ENCODE measurements around the gene ZNF322. TPM values are rescaled to one million over a fixed set of nuclear protein-coding genes. Genes with fewer than 3 reads are reported as not detected.

The ZNF322 gene
- total RNA-seq, 2 donors from 2014 or later, result 3.1 to 4.4 TPM

GRCh38 chr6:26593278-26594130, 66.0 kb downstream of the ZNF322 start:
- H3K27me3 Mint-ChIP-seq, result peaks cover 38% of the 10 kb centered on the region
- H3K4me3 Mint-ChIP-seq, result no peak overlapping the region
- DNase-seq (no peak), ATAC-seq (no peak)
- H3K36me3 Mint-ChIP-seq (ENCODE audit: low read depth), result peaks cover 2% of the 10 kb centered on the region
- H3K27ac Mint-ChIP-seq, result no peak overlapping the region
- peaks cover 8% of the 10 kb centered on the region for H3K4me1 Mint-ChIP-seq
- no peaks in the 10 kb centered on the region for H3K9me3 ChIP-seq (ENCODE audit: control insufficient read depth, low read length, poor library complexity, severe bottlenecking)

GRCh38 chr6:26592649-26593048, 66.9 kb downstream of the ZNF322 start:
- Mint-ChIP-seq H3K27ac (no peak overlapping the region), H3K4me3 (no peak overlapping the region), H3K27me3 (peaks cover 38% of the 10 kb centered on the region), H3K4me1 (peaks cover 3% of the 10 kb centered on the region), H3K36me3 (ENCODE audit: low read depth) (no peaks in the 10 kb centered on the region)
- H3K9me3 ChIP-seq (ENCODE audit: control insufficient read depth, low read length, poor library complexity, severe bottlenecking), result no peaks in the 10 kb centered on the region
- no peak for DNase-seq
- no peak for ATAC-seq

- H3K4me3 Mint-ChIP-seq, result no peak overlapping the region
- H3K36me3 Mint-ChIP-seq (ENCODE audit: low read depth), result no peaks in the 10 kb centered on the region
- H3K27ac Mint-ChIP-seq, result no peak overlapping the region
- no peaks in the 10 kb centered on the region for H3K4me1 Mint-ChIP-seq
- DNase-seq (no peak), ATAC-seq (no peak)
- H3K27me3 Mint-ChIP-seq, result peaks cover 40% of the 10 kb centered on the region
- no peaks in the 10 kb centered on the region for H3K9me3 ChIP-seq (ENCODE audit: control insufficient read depth, low read length, poor library complexity, severe bottlenecking)
Measured at GRCh38 chr6:26588965-26589364, 70.6 kb downstream of the ZNF322 start.

Other genes with a start within 250 kb of the ZNF322 start
- gene BTN3A3, start 219.2 kb downstream of the ZNF322 start, total RNA-seq, result 10 to 100 TPM; 51.6 to 78.0 TPM
- gene BTN2A1, start 201.8 kb downstream of the ZNF322 start, total RNA-seq, result 10 to 100 TPM; 25.9 to 27.9 TPM
- gene BTN1A1, start 159.4 kb downstream of the ZNF322 start, total RNA-seq, result under 1 TPM in 1 of 2 donors, not detected in 1; 0.10 TPM
- 10 to 100 TPM; 54.7 to 60.1 TPM for gene HMGN4, start 121.4 kb downstream of the ZNF322 start, total RNA-seq
- 10 to 100 TPM; 25.0 to 28.4 TPM for gene ABT1, start 62.8 kb downstream of the ZNF322 start, total RNA-seq